ENCODE results near the gene ZMAT5.
A peak's percentile ranks its signal among the peaks of the same experiment; 100 is the strongest.

The ZMAT5 gene, protein sequence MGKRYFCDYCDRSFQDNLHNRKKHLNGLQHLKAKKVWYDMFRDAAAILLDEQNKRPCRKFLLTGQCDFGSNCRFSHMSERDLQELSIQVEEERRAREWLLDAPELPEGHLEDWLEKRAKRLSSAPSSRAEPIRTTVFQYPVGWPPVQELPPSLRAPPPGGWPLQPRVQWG

DNA sequence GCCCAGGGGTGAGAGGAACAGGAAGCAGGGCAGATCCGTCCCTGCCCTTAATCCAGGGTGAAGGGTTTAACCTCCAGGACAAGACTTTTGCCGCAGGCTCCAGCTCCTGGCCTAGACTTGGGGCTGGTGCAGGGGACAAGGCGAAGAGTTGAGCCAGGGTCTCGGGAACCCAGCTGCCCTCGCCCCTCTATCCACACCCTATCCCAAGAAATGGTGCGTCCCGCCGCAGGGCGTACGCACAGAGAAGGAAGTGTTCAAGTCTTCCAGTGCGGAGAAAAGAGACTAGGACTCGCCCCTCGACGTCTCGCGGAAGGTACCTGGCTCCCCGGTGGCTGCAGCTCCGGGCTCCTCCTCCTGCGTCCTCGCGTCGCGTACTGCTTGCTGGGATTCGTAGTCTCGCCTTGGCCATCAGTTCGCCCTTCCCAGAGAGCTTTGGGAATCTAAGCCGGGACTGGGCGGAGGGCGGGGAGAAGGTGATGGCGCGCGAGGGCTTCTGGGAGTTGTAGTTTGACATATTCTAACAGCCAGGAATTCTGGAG is at the start of gene ZMAT5:
Gene ZMAT5 (minus strand): TSS at position 376 of the 539 bp plus-strand sequence. CDS start 18,463 bp downstream, outside the sequence.
- TF ChIP-seq, protein P1, sequence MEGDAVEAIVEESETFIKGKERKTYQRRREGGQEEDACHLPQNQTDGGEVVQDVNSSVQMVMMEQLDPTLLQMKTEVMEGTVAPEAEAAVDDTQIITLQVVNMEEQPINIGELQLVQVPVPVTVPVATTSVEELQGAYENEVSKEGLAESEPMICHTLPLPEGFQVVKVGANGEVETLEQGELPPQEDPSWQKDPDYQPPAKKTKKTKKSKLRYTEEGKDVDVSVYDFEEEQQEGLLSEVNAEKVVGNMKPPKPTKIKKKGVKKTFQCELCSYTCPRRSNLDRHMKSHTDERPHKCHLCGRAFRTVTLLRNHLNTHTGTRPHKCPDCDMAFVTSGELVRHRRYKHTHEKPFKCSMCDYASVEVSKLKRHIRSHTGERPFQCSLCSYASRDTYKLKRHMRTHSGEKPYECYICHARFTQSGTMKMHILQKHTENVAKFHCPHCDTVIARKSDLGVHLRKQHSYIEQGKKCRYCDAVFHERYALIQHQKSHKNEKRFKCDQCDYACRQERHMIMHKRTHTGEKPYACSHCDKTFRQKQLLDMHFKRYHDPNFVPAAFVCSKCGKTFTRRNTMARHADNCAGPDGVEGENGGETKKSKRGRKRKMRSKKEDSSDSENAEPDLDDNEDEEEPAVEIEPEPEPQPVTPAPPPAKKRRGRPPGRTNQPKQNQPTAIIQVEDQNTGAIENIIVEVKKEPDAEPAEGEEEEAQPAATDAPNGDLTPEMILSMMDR (IDR thresholded peaks at IDR 0.05; ENCODE audit: borderline replicate concordance, insufficient read depth, low read depth, low read length) = no peak
- H3K4me3 ChIP-seq (ENCODE audit: low read depth, low read length) = peak within 1 kb of the TSS; percentile 78

DNA sequence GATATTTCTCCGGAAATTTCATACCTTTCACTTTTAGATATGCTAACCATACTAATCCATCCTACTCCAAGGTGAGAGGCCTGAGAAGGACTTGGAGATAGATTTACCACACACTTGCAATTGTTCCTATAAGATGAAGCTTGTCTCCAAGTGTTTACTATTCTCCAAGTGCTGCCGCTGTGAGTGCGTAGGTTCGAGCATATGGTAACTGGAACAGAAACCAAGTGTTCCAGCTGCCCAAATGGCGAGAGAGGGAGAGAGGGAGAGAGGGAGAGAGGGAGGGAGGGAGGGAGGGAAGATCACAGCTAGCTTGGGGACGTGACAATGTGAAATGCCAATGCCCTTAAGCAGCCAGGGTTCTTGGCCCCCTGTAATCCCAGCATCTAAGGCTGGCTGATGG is 49.7 kb upstream of the ZMAT5 start:
- no peak overlapping the region for H3K4me3 ChIP-seq (ENCODE audit: low read depth, low read length)
- TF ChIP-seq, protein P1 (IDR thresholded peaks at IDR 0.05; ENCODE audit: borderline replicate concordance, insufficient read depth, low read depth, low read length) = no peak

DNA sequence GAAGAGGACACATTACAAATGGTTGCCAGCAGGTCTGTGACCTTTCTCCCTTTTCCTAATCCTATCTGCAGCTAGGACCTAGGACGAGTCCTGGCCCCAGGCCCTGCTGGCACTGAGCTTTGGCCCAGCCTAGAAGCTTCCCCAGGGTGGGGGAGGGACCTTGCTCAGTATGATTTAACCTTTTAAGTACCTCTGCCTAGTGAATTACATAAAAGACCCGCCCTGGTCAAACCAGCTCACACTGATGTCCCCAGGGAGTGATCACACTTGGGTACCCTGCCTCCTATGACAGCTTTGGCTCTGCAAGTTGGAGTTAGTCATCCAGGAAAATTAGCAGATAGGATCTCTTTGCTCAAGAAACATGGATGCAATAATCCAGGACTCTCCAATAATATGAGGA is 49.3 kb upstream of the ZMAT5 start:
- H3K4me3 ChIP-seq (ENCODE audit: low read depth, low read length) = no peak overlapping the region
- TF ChIP-seq, protein P1 (IDR thresholded peaks at IDR 0.05; ENCODE audit: borderline replicate concordance, insufficient read depth, low read depth, low read length) = no peak

DNA sequence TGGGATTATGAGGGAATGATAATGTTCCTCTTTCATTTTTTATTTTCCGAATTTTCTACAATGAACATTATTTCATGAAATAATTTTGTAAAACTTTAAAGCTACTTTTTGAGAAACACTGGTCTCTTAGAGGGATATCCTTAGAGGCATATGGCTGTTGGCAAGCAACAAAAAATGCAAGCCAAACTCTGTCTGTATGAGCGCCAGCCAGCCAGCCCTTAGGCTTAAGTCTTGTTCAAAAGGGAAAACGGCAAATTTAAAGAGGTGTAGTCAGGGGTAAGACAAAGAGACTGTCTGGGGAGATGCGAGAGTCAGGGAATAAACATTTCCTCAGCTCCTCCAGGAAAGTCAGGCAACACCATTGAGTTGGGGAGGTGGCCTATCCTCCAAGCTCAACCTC is 48.8 kb upstream of the ZMAT5 start:
- no peak overlapping the region for H3K4me3 ChIP-seq (ENCODE audit: low read depth, low read length)
- TF ChIP-seq, protein P1 (IDR thresholded peaks at IDR 0.05; ENCODE audit: borderline replicate concordance, insufficient read depth, low read depth, low read length) = no peak

DNA sequence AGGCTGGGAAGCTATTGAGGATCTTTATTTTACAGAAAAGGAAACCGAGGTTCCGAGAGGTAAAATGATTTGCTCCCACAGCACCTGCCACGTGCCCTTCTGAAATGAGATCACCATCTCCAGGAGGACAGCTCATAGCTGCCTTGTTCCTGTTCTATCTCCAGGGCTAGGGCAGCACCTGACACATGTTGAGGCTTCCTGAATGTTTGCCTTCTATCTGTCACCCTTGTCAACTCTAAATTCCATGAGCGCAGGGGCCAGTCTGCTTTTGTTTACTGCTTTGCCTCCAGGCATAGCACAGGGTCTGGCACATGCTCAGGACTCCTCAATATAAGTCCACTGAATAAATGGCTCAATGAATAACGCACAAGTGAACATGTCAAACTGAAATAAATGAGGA is 47.2 kb upstream of the ZMAT5 start:
- TF ChIP-seq, protein P1 (IDR thresholded peaks at IDR 0.05; ENCODE audit: borderline replicate concordance, insufficient read depth, low read depth, low read length) = no peak
- H3K4me3 ChIP-seq (ENCODE audit: low read depth, low read length) = no peak overlapping the region

DNA sequence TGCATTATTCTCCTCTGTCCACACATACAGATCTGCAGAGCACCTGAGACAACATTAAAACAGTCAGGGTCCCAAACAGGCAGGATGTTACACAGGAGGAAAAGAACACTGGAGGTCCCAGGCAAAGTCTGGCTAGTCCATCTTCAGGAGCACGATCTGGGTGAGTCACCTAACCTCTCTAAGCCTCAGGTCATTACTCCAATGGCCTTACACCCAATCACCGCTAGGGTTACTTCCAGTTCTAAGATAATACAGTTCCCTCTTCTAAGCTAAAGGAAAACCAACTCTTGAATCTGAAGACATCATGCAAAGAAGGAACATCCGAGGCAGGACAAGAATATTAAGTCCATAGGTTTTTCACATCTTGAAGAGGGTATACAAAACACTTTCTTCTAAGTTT is 46.8 kb upstream of the ZMAT5 start:
- TF ChIP-seq, protein P1 (IDR thresholded peaks at IDR 0.05; ENCODE audit: borderline replicate concordance, insufficient read depth, low read depth, low read length) = no peak

DNA sequence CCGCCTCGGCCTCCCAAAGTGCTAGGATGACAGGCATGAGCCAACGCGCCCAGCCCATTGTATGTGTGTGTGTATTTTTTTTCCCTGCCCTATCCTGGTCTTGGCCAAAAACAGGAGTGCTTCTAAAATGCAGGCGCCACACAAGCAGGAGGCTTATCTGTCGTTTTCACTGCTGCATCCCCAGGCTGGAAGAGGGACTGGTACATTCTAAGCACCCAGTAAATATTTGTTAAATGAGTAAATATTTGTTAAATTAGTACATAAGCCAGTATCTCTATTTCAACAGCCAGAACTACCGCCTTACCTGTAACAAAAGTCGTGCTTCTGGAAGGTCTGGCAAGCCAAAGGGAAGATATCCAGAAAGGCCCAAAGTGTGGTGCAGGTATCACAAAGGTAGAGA is 46.3 kb upstream of the ZMAT5 start:
- TF ChIP-seq, protein P1 (IDR thresholded peaks at IDR 0.05; ENCODE audit: borderline replicate concordance, insufficient read depth, low read depth, low read length) = no peak
- H3K4me3 ChIP-seq (ENCODE audit: low read depth, low read length) = no peak overlapping the region

More for the DNA sequence above, 46.8 kb upstream of the ZMAT5 start:
- H3K4me3 ChIP-seq (ENCODE audit: low read depth, low read length) = no peak overlapping the region
